Hypothalamus (tissue), 51 donors: ENCODE results near the gene NCAPD3.

ENCODE experiments used
- DNase-seq, 51 donors: peaks; one replicate each; lab custom pipeline; 2025; lab: John Stamatoyannopoulos, UW

NCAPD3 gene

GRCh38 chr11:134252346-134253187, 28.8 kb upstream of the NCAPD3 start:
- DNase-seq: peak in 6 of 51 donors; percentile 18 to 38 (median 32)

GRCh38 chr11:134250675-134251074, 26.9 kb upstream of the NCAPD3 start:
- no peak for DNase-seq

- DNase-seq: no peak
These were observed 26.5 kb upstream of the NCAPD3 start for GRCh38 chr11:134250246-134250645.

- DNase-seq: no peak
These were observed 25.2 kb upstream of the NCAPD3 start for GRCh38 chr11:134248910-134249480.

- DNase-seq: no peak
These were observed 22.9 kb upstream of the NCAPD3 start for GRCh38 chr11:134246678-134247077.

- no peak for DNase-seq
These were observed 22.3 kb upstream of the NCAPD3 start for GRCh38 chr11:134246100-134246499.

- no peak for DNase-seq
These were observed 21.7 kb upstream of the NCAPD3 start for GRCh38 chr11:134245434-134245833.

GRCh38 chr11:134244593-134244992, 20.8 kb upstream of the NCAPD3 start:
- DNase-seq: no peak

GRCh38 chr11:134243913-134244312, 20.1 kb upstream of the NCAPD3 start:
- DNase-seq: no peak

- no peak for DNase-seq
These were observed 18.6 kb upstream of the NCAPD3 start for GRCh38 chr11:134242376-134242775.

- DNase-seq: no peak
These were observed 16.8 kb upstream of the NCAPD3 start for GRCh38 chr11:134240592-134240991.

GRCh38 chr11:134238956-134239355, 15.2 kb upstream of the NCAPD3 start:
- no peak for DNase-seq

GRCh38 chr11:134237557-134237922, 13.8 kb upstream of the NCAPD3 start:
- DNase-seq: no peak

GRCh38 chr11:134236834-134237556, 13.2 kb upstream of the NCAPD3 start:
- no peak for DNase-seq

GRCh38 chr11:134235399-134235798, 11.6 kb upstream of the NCAPD3 start:
- DNase-seq: no peak

GRCh38 chr11:134233729-134234179, 10.0 kb upstream of the NCAPD3 start:
- DNase-seq: no peak

- DNase-seq: no peak
These were observed 8.3 kb upstream of the NCAPD3 start for GRCh38 chr11:134231958-134232659.

- DNase-seq: no peak
These were observed 6.6 kb upstream of the NCAPD3 start for GRCh38 chr11:134230339-134230738.

GRCh38 chr11:134229126-134229790, 5.5 kb upstream of the NCAPD3 start:
- DNase-seq: no peak

GRCh38 chr11:134228625-134229024, 4.9 kb upstream of the NCAPD3 start:
- DNase-seq: no peak
